ENCODE data around the gene RAD51B.
"Not testable (repeated sequence)": the region's sequence is repeated elsewhere in the genome, so short reads cannot be mapped to it uniquely, and the experiment has no call there.

- TF ChIP-seq CTCF, POLR2A (IDR thresholded peaks at IDR 0.05): not testable (repeated sequence)
Observed at GRCh38 chr14:68662826-68663225, 843.2 kb downstream of the RAD51B start.
